ENCODE data around the gene CADPS.

- no peak for TF ChIP-seq RCOR1 (IDR thresholded peaks at IDR 0.05; ENCODE audit: insufficient replicate concordance, low read length)
- no peak for TF ChIP-seq CTCF (conservative IDR thresholded peaks at IDR 0.05; ENCODE audit: low read depth, low read length)
- no peak for TF ChIP-seq BHLHE40 (IDR thresholded peaks at IDR 0.05; ENCODE audit: low read depth, low read length)
- no peak for TF ChIP-seq POLR2A (IDR thresholded peaks at IDR 0.05; ENCODE audit: low read depth, low read length)
- no peak for TF ChIP-seq MAFK (IDR thresholded peaks at IDR 0.05; ENCODE audit: low read depth, low read length)
- TF ChIP-seq RAD21 (IDR thresholded peaks at IDR 0.05; ENCODE audit: low read length) = no peak
- TF ChIP-seq MAZ (IDR thresholded peaks at IDR 0.05; ENCODE audit: borderline replicate concordance, low read depth, low read length) = no peak
- TF ChIP-seq ELK1 (IDR thresholded peaks at IDR 0.05; ENCODE audit: borderline replicate concordance, low read depth, low read length) = no peak
Measured at GRCh38 chr3:62672988-62673313, 202.3 kb downstream of the CADPS start.
